Measurements from ENCODE around the gene ZNF784.

DNA sequence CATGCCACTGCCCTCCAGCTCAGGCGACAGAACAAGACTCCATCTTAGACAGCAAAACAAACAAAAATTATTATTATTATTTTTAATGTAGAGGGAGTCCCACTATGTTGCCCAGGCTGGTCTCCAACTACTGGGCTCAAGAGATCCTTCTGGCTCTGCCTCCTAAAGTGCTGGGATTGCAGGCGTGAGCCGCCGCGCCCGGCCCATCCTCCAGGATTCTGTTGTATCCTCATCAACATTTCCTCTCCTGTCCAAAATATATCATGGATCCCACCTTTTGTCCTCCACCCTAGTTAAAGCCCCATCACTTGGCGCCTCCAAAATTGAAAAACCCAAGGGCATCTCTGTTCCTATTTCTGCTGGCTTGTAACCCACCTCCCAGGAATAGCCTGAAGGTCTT is 1.2 kb downstream of the ZNF784 start:
- TF ChIP-seq, protein P1, sequence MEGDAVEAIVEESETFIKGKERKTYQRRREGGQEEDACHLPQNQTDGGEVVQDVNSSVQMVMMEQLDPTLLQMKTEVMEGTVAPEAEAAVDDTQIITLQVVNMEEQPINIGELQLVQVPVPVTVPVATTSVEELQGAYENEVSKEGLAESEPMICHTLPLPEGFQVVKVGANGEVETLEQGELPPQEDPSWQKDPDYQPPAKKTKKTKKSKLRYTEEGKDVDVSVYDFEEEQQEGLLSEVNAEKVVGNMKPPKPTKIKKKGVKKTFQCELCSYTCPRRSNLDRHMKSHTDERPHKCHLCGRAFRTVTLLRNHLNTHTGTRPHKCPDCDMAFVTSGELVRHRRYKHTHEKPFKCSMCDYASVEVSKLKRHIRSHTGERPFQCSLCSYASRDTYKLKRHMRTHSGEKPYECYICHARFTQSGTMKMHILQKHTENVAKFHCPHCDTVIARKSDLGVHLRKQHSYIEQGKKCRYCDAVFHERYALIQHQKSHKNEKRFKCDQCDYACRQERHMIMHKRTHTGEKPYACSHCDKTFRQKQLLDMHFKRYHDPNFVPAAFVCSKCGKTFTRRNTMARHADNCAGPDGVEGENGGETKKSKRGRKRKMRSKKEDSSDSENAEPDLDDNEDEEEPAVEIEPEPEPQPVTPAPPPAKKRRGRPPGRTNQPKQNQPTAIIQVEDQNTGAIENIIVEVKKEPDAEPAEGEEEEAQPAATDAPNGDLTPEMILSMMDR (IDR thresholded peaks at IDR 0.05), result no peak
- no peak for TF ChIP-seq POLR2A (IDR thresholded peaks at IDR 0.05)

All from lower leg skin (tissue), 3 donors.